Smooth muscle cell (in vitro differentiated cells): ENCODE results near the gene MUS81. TPM values are rescaled to one million over a fixed set of nuclear protein-coding genes. Genes with fewer than 3 reads are reported as not detected.

ENCODE experiments used
- DNase-seq: peaks from one replicate; lab custom pipeline; 2025; ENCODE audit not compliant: unreplicated experiment; lab: John Stamatoyannopoulos, UW
- H2AFZ ChIP-seq: fragments of 200-600 bp; sonication (generic); 2 replicates; pipeline ENCODE4 v1.6.0; 2016; ENCODE audit warnings: antibody characterized with exemption, low read depth, mild to moderate bottlenecking
- H3F3A ChIP-seq: fragments of 200-600 bp; sonication (generic); 2 replicates; pipeline ENCODE4 v1.6.0; 2017; ENCODE audit warnings: antibody characterized with exemption, low read depth
- H3K27ac ChIP-seq: fragments of 200-600 bp; sonication (generic); 2 replicates; pipeline ENCODE4 v1.5.1; 2016; ENCODE audit warnings: low read depth, mild to moderate bottlenecking
- H3K27me3 ChIP-seq: fragments of 200-600 bp; sonication (generic); 2 replicates; pipeline ENCODE4 v1.6.1; 2016; ENCODE audit warnings: low read depth, mild to moderate bottlenecking
- H3K36me3 ChIP-seq: fragments of 200-600 bp; sonication (generic); 2 replicates; pipeline ENCODE4 v1.5.1; 2016; ENCODE audit warnings: low read depth
- H3K4me1 ChIP-seq: fragments of 200-600 bp; sonication (generic); 2 replicates; pipeline ENCODE4 v1.5.1; 2016; ENCODE audit warnings: low read depth
- H3K4me2 ChIP-seq: fragments of 200-600 bp; sonication (generic); 2 replicates; pipeline ENCODE4 v1.6.0; 2016; ENCODE audit warnings: mild to moderate bottlenecking
- H3K4me3 ChIP-seq: fragments of 200-600 bp; sonication (generic); 2 replicates; pipeline ENCODE4 v1.5.1; 2016; ENCODE audit warnings: mild to moderate bottlenecking
- H3K79me2 ChIP-seq: fragments of 200-600 bp; sonication (generic); 2 replicates; pipeline ENCODE4 v1.6.0; 2016; ENCODE audit warnings: low read depth, mild to moderate bottlenecking
- H3K9ac ChIP-seq: fragments of 200-600 bp; sonication (generic); 2 replicates; pipeline ENCODE4 v1.6.0; 2016; ENCODE audit warnings: low read depth
- H3K9me3 ChIP-seq: fragments of 200-600 bp; sonication (generic); replicated peaks from 2 replicates; pipeline ENCODE4 v1.5.1; 2016; ENCODE audit warnings: low read depth
- H4K20me1 ChIP-seq: fragments of 200-600 bp; sonication (generic); 2 replicates; pipeline ENCODE4 v1.6.0; 2016; ENCODE audit warnings: low read depth
- CTCF ChIP-seq: fragments of 200-600 bp; sonication (generic); IDR thresholded peaks from 2 replicates; pipeline ENCODE4 v1.5.1; 2017; ENCODE audit warnings: borderline replicate concordance, mild to moderate bottlenecking, antibody characterized with exemption; ENCODE audit not compliant: insufficient read depth, poor library complexity, severe bottlenecking
- WGBS: methylation state at CpG from one replicate; pipeline ENCODE4 v1.1.7; 2016; ENCODE audit warnings: low lambda C conversion rate; 5-methylcytosine and 5-hydroxymethylcytosine counted together
- polyA plus RNA-seq: library from polyadenylated mRNA; unstranded; fragments of >200 nt; fragmentation: Nextera tagmentation; extraction: Ambion mirVana; gene quantifications from 2 replicates; pipeline ENCODE4 v1.2.1, GENCODE V29; 2016
- total RNA-seq: library from RNA; depleted of rRNA; stranded (reverse); fragments of >200 nt; gene quantifications from 2 replicates; pipeline ENCODE4 v1.2.3, GENCODE V29; 2014

MUS81 gene
- total and polyA plus RNA-seq, 2 experiments from 2014 or later = 35.1 to 39.6 TPM

DNA sequence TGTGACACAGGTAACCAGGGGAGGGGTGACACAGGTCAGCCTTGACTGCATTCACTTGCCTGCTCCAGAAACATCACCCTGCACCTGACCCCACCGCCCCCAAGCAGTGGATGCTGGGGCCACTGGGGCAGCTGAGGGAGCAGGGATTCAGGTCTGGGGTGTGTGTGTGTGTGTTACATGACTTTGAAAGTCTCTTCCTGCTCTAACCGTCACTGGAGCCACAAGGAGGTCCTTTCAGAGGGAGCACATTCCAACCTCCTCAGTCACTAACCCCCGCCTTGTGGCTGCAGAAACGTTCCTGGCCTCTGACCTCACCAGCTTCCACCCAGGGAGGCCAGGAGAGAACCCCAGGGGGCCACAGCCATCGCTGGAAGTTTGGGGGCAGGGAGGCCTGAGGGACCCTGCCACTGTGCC, 42.8 kb downstream of the MUS81 start:
- WGBS = 3% methylated on average over 5 of the region's 5 CpGs
- H3K79me2 ChIP-seq = peaks cover 15% of the 10 kb centered on the region
- H2AFZ ChIP-seq = no peak overlapping the region
- peak; percentile 33 for DNase-seq
- H3K4me2 ChIP-seq = peak overlapping the region; percentile 62
- H4K20me1 ChIP-seq = peaks cover 11% of the 10 kb centered on the region
- no peaks in the 10 kb centered on the region for H3K9me3 ChIP-seq
- H3K4me1 ChIP-seq = peaks cover 25% of the 10 kb centered on the region
- H3K9ac ChIP-seq = peak overlapping the region; percentile 72
- peak overlapping the region; percentile 82 for H3K27ac ChIP-seq
- H3F3A ChIP-seq = peaks cover 26% of the 10 kb centered on the region
- H3K4me3 ChIP-seq = no peak overlapping the region
- no peaks in the 10 kb centered on the region for H3K27me3 ChIP-seq
- TF ChIP-seq CTCF = no peak
- H3K36me3 ChIP-seq = no peaks in the 10 kb centered on the region

GRCh38 chr11:65903715-65904114, 43.5 kb downstream of the MUS81 start:
- peaks cover 9% of the 10 kb centered on the region for H3K79me2 ChIP-seq
- DNase-seq = no peak
- peaks cover 5% of the 10 kb centered on the region for H4K20me1 ChIP-seq
- H3K9ac ChIP-seq = peak overlapping the region; percentile 56
- H3K36me3 ChIP-seq = no peaks in the 10 kb centered on the region
- no peak overlapping the region for H3K4me3 ChIP-seq
- H3K4me1 ChIP-seq = peaks cover 25% of the 10 kb centered on the region
- peaks cover 26% of the 10 kb centered on the region for H3F3A ChIP-seq
- H2AFZ ChIP-seq = no peak overlapping the region
- H3K4me2 ChIP-seq = peak overlapping the region; percentile 62
- no peaks in the 10 kb centered on the region for H3K9me3 ChIP-seq
- peak overlapping the region; percentile 82 for H3K27ac ChIP-seq
- H3K27me3 ChIP-seq = no peaks in the 10 kb centered on the region
- TF ChIP-seq CTCF = no peak
- WGBS = 80% methylated on average over 8 of the region's 8 CpGs

GRCh38 chr11:65906602-65907001, 46.4 kb downstream of the MUS81 start:
- H3K4me3 ChIP-seq = no peak overlapping the region
- H3K36me3 ChIP-seq = no peaks in the 10 kb centered on the region
- H3K4me1 ChIP-seq = peaks cover 17% of the 10 kb centered on the region
- no peak for DNase-seq
- no peak for TF ChIP-seq CTCF
- H3K27me3 ChIP-seq = no peaks in the 10 kb centered on the region
- no peak overlapping the region for H2AFZ ChIP-seq
- no peaks in the 10 kb centered on the region for H4K20me1 ChIP-seq
- H3K27ac ChIP-seq = no peak overlapping the region
- no peak overlapping the region for H3K9ac ChIP-seq
- no peak overlapping the region for H3K4me2 ChIP-seq
- peaks cover 8% of the 10 kb centered on the region for H3F3A ChIP-seq
- WGBS = 43% methylated on average over 5 of the region's 5 CpGs
- H3K9me3 ChIP-seq = no peaks in the 10 kb centered on the region
- no peaks in the 10 kb centered on the region for H3K79me2 ChIP-seq

- H3K27me3 ChIP-seq = no peaks in the 10 kb centered on the region
- no peak for TF ChIP-seq CTCF
- no peaks in the 10 kb centered on the region for H4K20me1 ChIP-seq
- no peaks in the 10 kb centered on the region for H3F3A ChIP-seq
- no peak for DNase-seq
- no peak overlapping the region for H3K27ac ChIP-seq
- no peaks in the 10 kb centered on the region for H3K79me2 ChIP-seq
- H2AFZ ChIP-seq = no peak overlapping the region
- H3K36me3 ChIP-seq = no peaks in the 10 kb centered on the region
- 77% methylated on average over 6 of the region's 6 CpGs for WGBS
- no peak overlapping the region for H3K4me2 ChIP-seq
- H3K9me3 ChIP-seq = no peaks in the 10 kb centered on the region
- H3K4me1 ChIP-seq = peaks cover 7% of the 10 kb centered on the region
- H3K4me3 ChIP-seq = no peak overlapping the region
- no peak overlapping the region for H3K9ac ChIP-seq
These were observed 47.6 kb downstream of the MUS81 start for GRCh38 chr11:65907878-65908277.
